HepG2 (cell line): ENCODE measurements around the gene HIVEP2. TPM values are rescaled to one million over a fixed set of nuclear protein-coding genes. Genes with fewer than 3 reads are reported as not detected.

ENCODE experiments used
- FOXK2 ChIP-seq: fragments of 450-650 bp; IDR thresholded peaks from 2 replicates; pipeline ENCODE4 v1.6.1; 2016
- IKZF4 ChIP-seq: sonication (generic); formaldehyde crosslinking; IDR thresholded peaks from 2 replicates; pipeline ENCODE4 v1.5.1; 2020; ENCODE audit warnings: borderline replicate concordance, mild to moderate bottlenecking, low read depth, missing genetic modification reagents; ENCODE audit errors: not compliant biosample characterization
- KLF12 ChIP-seq: sonication (generic); formaldehyde crosslinking; IDR thresholded peaks from 2 replicates; pipeline ENCODE4 v1.4.0; 2020; ENCODE audit warnings: missing genetic modification reagents, borderline replicate concordance
- ZNF138 ChIP-seq: sonication (generic); formaldehyde crosslinking; IDR thresholded peaks from 2 replicates; pipeline ENCODE4 v1.5.0; 2020; ENCODE audit warnings: mild to moderate bottlenecking, low read depth, missing genetic modification reagents
- ZNF260 ChIP-seq: sonication (generic); formaldehyde crosslinking; IDR thresholded peaks from 2 replicates; pipeline ENCODE4 v1.4.0; 2020; ENCODE audit warnings: missing genetic modification reagents, low read depth, mild to moderate bottlenecking, borderline replicate concordance
- ZNF382 ChIP-seq: sonication (generic); formaldehyde crosslinking; IDR thresholded peaks from 2 replicates; pipeline ENCODE4 v1.5.0; 2020; ENCODE audit warnings: missing genetic modification reagents, mild to moderate bottlenecking, borderline replicate concordance
- ZNF607 ChIP-seq: sonication (generic); formaldehyde crosslinking; IDR thresholded peaks from 2 replicates; pipeline ENCODE4 v1.5.1; 2020; ENCODE audit warnings: missing genetic modification reagents, mild to moderate bottlenecking, borderline replicate concordance
- ZNF724P ChIP-seq: sonication (generic); formaldehyde crosslinking; IDR thresholded peaks from 2 replicates; pipeline ENCODE4 v1.8.0; 2022; ENCODE audit warnings: missing genetic modification reagents, borderline replicate concordance
- ZNF788 ChIP-seq: sonication (generic); formaldehyde crosslinking; IDR thresholded peaks from 2 replicates; pipeline ENCODE4 v1.5.0; 2020; ENCODE audit warnings: mild to moderate bottlenecking, missing genetic modification reagents, borderline replicate concordance
- ZNF850 ChIP-seq: sonication (generic); formaldehyde crosslinking; conservative IDR thresholded peaks from 2 replicates; pipeline ENCODE4 v1.9.0; 2021; ENCODE audit warnings: mild to moderate bottlenecking, missing genetic modification reagents
- polyA plus RNA-seq, 8 experiments: library from polyadenylated mRNA; depleted of rRNA in 3 of 8; stranded (reverse) in 7 of 8; unstranded in 1 of 8; fragments of >200 nt; fragmentation: Illumina TruSeq in 4 of 8; extraction: Trizol in 4 of 8; gene quantifications; 2 replicates each; pipeline versions ENCODE4 v1.2.1 to v1.2.3, GENCODE V29; 2011 to 2016; ENCODE audit warnings: low read depth in 4 of 8, missing spikeins in 1 of 8, mixed read lengths in 1 of 8; ENCODE audit not compliant: insufficient read depth in 1 of 8
- total RNA-seq, 5 experiments: library from RNA; depleted of rRNA; stranded (reverse); fragments of >200 nt; fragmentation: Illumina TruSeq; extraction: Trizol; gene quantifications; 2 replicates each; pipeline ENCODE4 v1.2.3, GENCODE V29; 2016; ENCODE audit warnings: low read depth in 1 of 5
- TF ChIP-seq, protein P1 (sequence below): sonication (generic); formaldehyde crosslinking; IDR thresholded peaks from 2 replicates; pipeline ENCODE4 v1.4.0; 2020; ENCODE audit warnings: mild to moderate bottlenecking, missing genetic modification reagents, borderline replicate concordance
- TF ChIP-seq, protein P2 (sequence below): sonication (generic); formaldehyde crosslinking; IDR thresholded peaks from 2 replicates; pipeline ENCODE4 v1.5.1; 2020; ENCODE audit warnings: missing genetic modification reagents, mild to moderate bottlenecking, borderline replicate concordance
- TF ChIP-seq, protein P3 (sequence below): sonication (generic); formaldehyde crosslinking; IDR thresholded peaks from 2 replicates; pipeline ENCODE4 v1.8.1; 2023; ENCODE audit warnings: mild to moderate bottlenecking, inconsistent platforms, moderate library complexity, missing genetic modification reagents, borderline replicate concordance
- TF ChIP-seq, protein P4 (sequence below): sonication (generic); formaldehyde crosslinking; IDR thresholded peaks from 2 replicates; pipeline ENCODE4 v1.5.1; 2020; ENCODE audit warnings: mild to moderate bottlenecking, missing genetic modification reagents, moderate library complexity

Gene HIVEP2
- total and polyA plus RNA-seq, 2 of the 13 experiments (the other 11 are each of a cell fraction or from before 2014, with no cell fraction given): 3.4 to 12.9 TPM

DNA sequence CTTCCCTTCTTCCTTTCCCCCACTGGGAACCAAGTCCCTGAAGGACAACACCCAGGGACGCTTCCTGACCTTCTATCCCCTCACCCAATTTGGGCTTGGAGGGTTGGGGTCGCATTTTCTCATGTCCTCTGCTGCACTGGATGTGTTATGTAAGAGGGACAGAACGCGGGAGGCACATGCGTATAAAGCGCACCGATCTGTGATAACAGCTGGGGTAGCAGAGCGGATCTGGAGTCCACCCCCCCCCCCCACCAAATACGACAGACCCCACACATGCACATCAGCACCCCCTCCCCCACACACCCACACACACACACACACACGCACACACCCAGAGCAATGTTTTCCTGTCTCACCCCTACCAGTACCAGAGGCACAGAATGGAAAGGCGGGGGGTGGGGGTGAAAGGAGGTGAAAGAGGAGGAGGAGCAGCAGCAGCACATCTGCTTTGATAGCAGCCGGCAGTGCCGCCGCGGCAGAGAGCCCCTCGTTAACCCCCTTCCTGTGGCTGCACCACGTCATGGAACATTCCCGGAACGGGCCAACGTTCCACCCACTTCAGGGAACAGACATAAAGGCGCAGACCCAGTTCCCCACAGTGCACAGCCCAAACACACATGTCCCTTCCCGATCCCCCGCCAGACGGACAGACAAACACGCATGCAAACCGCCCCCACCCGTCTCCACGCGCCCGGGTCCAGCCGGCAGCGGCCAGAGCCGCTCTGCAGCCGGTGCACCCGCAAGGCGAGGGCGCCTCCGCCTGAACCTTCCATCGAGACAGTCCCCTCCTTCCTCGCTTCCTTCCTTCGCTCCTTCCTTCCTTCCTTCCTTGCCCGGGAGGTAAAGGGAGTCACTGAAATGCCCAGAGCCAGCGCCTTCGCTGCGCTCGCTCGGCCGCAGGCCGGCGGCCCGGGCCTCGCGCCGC lies 590 bp downstream of the HIVEP2 start (continued):
- TF ChIP-seq, protein P1, sequence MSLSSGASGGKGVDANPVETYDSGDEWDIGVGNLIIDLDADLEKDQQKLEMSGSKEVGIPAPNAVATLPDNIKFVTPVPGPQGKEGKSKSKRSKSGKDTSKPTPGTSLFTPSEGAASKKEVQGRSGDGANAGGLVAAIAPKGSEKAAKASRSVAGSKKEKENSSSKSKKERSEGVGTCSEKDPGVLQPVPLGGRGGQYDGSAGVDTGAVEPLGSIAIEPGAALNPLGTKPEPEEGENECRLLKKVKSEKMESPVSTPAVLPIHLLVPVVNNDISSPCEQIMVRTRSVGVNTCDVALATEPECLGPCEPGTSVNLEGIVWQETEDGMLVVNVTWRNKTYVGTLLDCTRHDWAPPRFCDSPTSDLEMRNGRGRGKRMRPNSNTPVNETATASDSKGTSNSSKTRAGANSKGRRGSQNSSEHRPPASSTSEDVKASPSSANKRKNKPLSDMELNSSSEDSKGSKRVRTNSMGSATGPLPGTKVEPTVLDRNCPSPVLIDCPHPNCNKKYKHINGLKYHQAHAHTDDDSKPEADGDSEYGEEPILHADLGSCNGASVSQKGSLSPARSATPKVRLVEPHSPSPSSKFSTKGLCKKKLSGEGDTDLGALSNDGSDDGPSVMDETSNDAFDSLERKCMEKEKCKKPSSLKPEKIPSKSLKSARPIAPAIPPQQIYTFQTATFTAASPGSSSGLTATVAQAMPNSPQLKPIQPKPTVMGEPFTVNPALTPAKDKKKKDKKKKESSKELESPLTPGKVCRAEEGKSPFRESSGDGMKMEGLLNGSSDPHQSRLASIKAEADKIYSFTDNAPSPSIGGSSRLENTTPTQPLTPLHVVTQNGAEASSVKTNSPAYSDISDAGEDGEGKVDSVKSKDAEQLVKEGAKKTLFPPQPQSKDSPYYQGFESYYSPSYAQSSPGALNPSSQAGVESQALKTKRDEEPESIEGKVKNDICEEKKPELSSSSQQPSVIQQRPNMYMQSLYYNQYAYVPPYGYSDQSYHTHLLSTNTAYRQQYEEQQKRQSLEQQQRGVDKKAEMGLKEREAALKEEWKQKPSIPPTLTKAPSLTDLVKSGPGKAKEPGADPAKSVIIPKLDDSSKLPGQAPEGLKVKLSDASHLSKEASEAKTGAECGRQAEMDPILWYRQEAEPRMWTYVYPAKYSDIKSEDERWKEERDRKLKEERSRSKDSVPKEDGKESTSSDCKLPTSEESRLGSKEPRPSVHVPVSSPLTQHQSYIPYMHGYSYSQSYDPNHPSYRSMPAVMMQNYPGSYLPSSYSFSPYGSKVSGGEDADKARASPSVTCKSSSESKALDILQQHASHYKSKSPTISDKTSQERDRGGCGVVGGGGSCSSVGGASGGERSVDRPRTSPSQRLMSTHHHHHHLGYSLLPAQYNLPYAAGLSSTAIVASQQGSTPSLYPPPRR (CRISPR knock-in tag): no peak; the same call in 1 of the 2 replicates
- TF ChIP-seq ZNF260 (CRISPR knock-in tag) (0 out of 2 replicates have a peak, but pooled peaks have one; percentile 68), ZNF607 (CRISPR knock-in tag) (peak; percentile 1; the same call in 1 of the 2 replicates), ZNF850 (CRISPR knock-in tag) (no peak), FOXK2 (no peak), ZNF788 (CRISPR knock-in tag) (peak; percentile 65; the same call in 1 of the 2 replicates), ZNF138 (CRISPR knock-in tag) (0 out of 2 replicates have a peak, but pooled peaks have one; percentile 40), KLF12 (no peak), ZNF382 (CRISPR knock-in tag) (no peak), ZNF724P (CRISPR knock-in tag) (peak; percentile 79; the same call in 1 of the 2 replicates), IKZF4 (CRISPR knock-in tag) (peak; percentile 35)
- TF ChIP-seq, protein P2, sequence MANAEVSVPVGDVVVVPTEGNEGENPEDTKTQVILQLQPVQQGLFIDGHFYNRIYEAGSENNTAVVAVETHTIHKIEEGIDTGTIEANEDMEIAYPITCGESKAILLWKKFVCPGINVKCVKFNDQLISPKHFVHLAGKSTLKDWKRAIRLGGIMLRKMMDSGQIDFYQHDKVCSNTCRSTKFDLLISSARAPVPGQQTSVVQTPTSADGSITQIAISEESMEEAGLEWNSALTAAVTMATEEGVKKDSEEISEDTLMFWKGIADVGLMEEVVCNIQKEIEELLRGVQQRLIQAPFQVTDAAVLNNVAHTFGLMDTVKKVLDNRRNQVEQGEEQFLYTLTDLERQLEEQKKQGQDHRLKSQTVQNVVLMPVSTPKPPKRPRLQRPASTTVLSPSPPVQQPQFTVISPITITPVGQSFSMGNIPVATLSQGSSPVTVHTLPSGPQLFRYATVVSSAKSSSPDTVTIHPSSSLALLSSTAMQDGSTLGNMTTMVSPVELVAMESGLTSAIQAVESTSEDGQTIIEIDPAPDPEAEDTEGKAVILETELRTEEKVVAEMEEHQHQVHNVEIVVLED (CRISPR knock-in tag): peak; percentile 55
- TF ChIP-seq, protein P3, sequence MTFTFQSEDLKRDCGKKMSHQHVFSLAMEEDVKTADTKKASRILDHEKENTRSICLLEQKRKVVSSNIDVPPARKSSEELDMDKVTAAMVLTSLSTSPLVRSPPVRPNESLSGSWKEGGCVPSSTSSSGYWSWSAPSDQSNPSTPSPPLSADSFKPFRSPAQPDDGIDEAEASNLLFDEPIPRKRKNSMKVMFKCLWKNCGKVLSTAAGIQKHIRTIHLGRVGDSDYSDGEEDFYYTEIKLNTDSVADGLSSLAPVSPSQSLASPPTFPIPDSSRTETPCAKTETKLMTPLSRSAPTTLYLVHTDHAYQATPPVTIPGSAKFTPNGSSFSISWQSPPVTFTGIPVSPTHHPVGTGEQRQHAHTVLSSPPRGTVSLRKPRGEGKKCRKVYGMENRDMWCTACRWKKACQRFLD (CRISPR knock-in tag): 0 out of 2 replicates have a peak, but pooled peaks have one; percentile 80
- TF ChIP-seq, protein P4, sequence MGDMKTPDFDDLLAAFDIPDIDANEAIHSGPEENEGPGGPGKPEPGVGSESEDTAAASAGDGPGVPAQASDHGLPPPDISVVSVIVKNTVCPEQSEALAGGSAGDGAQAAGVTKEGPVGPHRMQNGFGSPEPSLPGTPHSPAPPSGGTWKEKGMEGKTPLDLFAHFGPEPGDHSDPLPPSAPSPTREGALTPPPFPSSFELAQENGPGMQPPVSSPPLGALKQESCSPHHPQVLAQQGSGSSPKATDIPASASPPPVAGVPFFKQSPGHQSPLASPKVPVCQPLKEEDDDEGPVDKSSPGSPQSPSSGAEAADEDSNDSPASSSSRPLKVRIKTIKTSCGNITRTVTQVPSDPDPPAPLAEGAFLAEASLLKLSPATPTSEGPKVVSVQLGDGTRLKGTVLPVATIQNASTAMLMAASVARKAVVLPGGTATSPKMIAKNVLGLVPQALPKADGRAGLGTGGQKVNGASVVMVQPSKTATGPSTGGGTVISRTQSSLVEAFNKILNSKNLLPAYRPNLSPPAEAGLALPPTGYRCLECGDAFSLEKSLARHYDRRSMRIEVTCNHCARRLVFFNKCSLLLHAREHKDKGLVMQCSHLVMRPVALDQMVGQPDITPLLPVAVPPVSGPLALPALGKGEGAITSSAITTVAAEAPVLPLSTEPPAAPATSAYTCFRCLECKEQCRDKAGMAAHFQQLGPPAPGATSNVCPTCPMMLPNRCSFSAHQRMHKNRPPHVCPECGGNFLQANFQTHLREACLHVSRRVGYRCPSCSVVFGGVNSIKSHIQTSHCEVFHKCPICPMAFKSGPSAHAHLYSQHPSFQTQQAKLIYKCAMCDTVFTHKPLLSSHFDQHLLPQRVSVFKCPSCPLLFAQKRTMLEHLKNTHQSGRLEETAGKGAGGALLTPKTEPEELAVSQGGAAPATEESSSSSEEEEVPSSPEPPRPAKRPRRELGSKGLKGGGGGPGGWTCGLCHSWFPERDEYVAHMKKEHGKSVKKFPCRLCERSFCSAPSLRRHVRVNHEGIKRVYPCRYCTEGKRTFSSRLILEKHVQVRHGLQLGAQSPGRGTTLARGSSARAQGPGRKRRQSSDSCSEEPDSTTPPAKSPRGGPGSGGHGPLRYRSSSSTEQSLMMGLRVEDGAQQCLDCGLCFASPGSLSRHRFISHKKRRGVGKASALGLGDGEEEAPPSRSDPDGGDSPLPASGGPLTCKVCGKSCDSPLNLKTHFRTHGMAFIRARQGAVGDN (CRISPR knock-in tag): peak; percentile 81
